SK-N-SH (cell line): Measurements from ENCODE around the gene ZNF222. TPM values are rescaled to one million over a fixed set of nuclear protein-coding genes. Genes with fewer than 3 reads are reported as not detected.
A peak's percentile ranks its signal among the peaks of the same experiment; 100 is the strongest.

Experiments
- CTCF ChIA-PET: fragments of 300-600, 350-600 bp; formaldehyde crosslinking; extraction: SDS; loops from one replicate; lab custom pipeline; 2021; lab: Yijun Ruan, JAX
- POLR2A ChIA-PET: fragments of 350-600 bp; sonication (Branson Sonifier 250); formaldehyde crosslinking; extraction: SDS; loops from one replicate; lab custom pipeline; 2020; ENCODE audit warnings: antibody characterized with exemption, inconsistent platforms; lab: Yijun Ruan, JAX
- DNase-seq: peaks from one replicate; pipeline ENCODE4 v3.0.0; 2012
- H2AFZ ChIP-seq: fragments of 200-600 bp; sonication (generic); 2 replicates; pipeline ENCODE4 v1.8.1; 2016; ENCODE audit warnings: antibody characterized with exemption, mild to moderate bottlenecking, low read depth
- H3F3A ChIP-seq: fragments of 200-600 bp; sonication (generic); replicated peaks from 2 replicates; pipeline ENCODE3; 2016; ENCODE audit warnings: antibody characterized with exemption, mild to moderate bottlenecking; ENCODE audit not compliant: insufficient read depth
- H3K27ac ChIP-seq, 2 experiments: fragments of 200-500 bp in 1 of 2; fragments of 200-600 bp in 1 of 2; sonication (Bioruptor generic) in 1 of 2; sonication (generic), shearing (Covaris generic) in 1 of 2; 2 replicates each; pipeline versions ENCODE4 v1.5.1 to v1.6.1; 2014 to 2016; ENCODE audit warnings: low read depth in 2 of 2, inconsistent platforms in 1 of 2, low read length in 1 of 2, mild to moderate bottlenecking in 1 of 2, mixed read lengths in 1 of 2
- H3K27me3 ChIP-seq: fragments of 200-600 bp; sonication (generic), shearing (Covaris generic); 2 replicates; pipeline ENCODE4 v1.6.1; 2016; ENCODE audit warnings: mixed run types; ENCODE audit not compliant: insufficient read depth
- H3K36me3 ChIP-seq, 2 experiments: fragments of 200-500 bp in 1 of 2; fragments of 200-600 bp in 1 of 2; sonication (Bioruptor generic) in 1 of 2; sonication (generic) in 1 of 2; replicated peaks in 1 of 2; 2 replicates each; pipeline versions ENCODE3 to v1.5.1; 2014 to 2016; ENCODE audit warnings: low read length in 1 of 2, mild to moderate bottlenecking in 1 of 2; ENCODE audit not compliant: insufficient read depth in 2 of 2, control insufficient read depth in 1 of 2
- H3K4me1 ChIP-seq, 2 experiments: fragments of 200-500 bp in 1 of 2; fragments of 200-600 bp in 1 of 2; sonication (Bioruptor generic) in 1 of 2; sonication (generic), shearing (Covaris generic) in 1 of 2; 2 replicates each; pipeline versions ENCODE4 v1.5.1 to v1.6.1; 2014 to 2016; ENCODE audit warnings: low read depth in 1 of 2, low read length in 1 of 2, mixed run types in 1 of 2; ENCODE audit not compliant: insufficient read depth in 2 of 2, control insufficient read depth in 1 of 2
- H3K4me2 ChIP-seq: fragments of 200-600 bp; sonication (generic), shearing (Covaris generic); 2 replicates; pipeline ENCODE4 v1.6.1; 2017; ENCODE audit warnings: mixed run types
- H3K4me3 ChIP-seq, 2 experiments: fragments of 200-500 bp in 1 of 2; fragments of 200-600 bp in 1 of 2; sonication (Bioruptor generic) in 1 of 2; sonication (generic), shearing (Covaris generic) in 1 of 2; 2 replicates each; pipeline versions ENCODE4 v1.5.1 to v1.8.1; 2014 to 2016; ENCODE audit warnings: low read depth in 2 of 2, inconsistent platforms in 1 of 2, low read length in 1 of 2, mild to moderate bottlenecking in 1 of 2, mixed read lengths in 1 of 2, moderate library complexity in 1 of 2
- H3K79me2 ChIP-seq: fragments of 200-600 bp; sonication (generic); 2 replicates; pipeline ENCODE4 v1.8.1; 2017; ENCODE audit warnings: mild to moderate bottlenecking; ENCODE audit not compliant: insufficient read depth
- H3K9ac ChIP-seq: fragments of 200-600 bp; sonication (generic); 2 replicates; pipeline ENCODE4 v1.6.1; 2017; ENCODE audit warnings: mixed run types
- H3K9me2 ChIP-seq: fragments of 200-600 bp; sonication (generic); 2 replicates; pipeline ENCODE4 v1.6.1; 2017; ENCODE audit warnings: mixed run types
- H3K9me3 ChIP-seq: fragments of 200-600 bp; sonication (generic); 2 replicates; pipeline ENCODE4 v1.6.1; 2017; ENCODE audit warnings: mixed run types, mild to moderate bottlenecking, moderate library complexity
- H4K20me1 ChIP-seq: fragments of 200-600 bp; sonication (generic); 2 replicates; pipeline ENCODE4 v1.6.1; 2017; ENCODE audit warnings: mild to moderate bottlenecking, mixed run types; ENCODE audit not compliant: insufficient read depth
- EP300 ChIP-seq, 2 experiments: IDR thresholded peaks; 2 replicates each; pipeline versions ENCODE4 v1.4.0 to v1.6.1; 2012; ENCODE audit warnings: borderline replicate concordance in 1 of 2, low read depth in 1 of 2, low read length in 1 of 2
- EZH2phosphoT487 ChIP-seq: fragments of 200-600 bp; sonication (generic); IDR thresholded peaks from 2 replicates; pipeline ENCODE4 v1.6.1; 2017; ENCODE audit warnings: low read depth, mixed run types, mild to moderate bottlenecking, antibody characterized with exemption, moderate library complexity, borderline replicate concordance
- GABPA ChIP-seq: IDR thresholded peaks from 2 replicates; pipeline ENCODE4 v1.4.0; 2012; ENCODE audit warnings: low read depth, mild to moderate bottlenecking
- GATA2 ChIP-seq: sonication (generic); formaldehyde crosslinking; IDR thresholded peaks from 2 replicates; pipeline ENCODE4 v1.5.0; 2020; ENCODE audit warnings: mild to moderate bottlenecking, missing genetic modification reagents
- JUND ChIP-seq: IDR thresholded peaks from 2 replicates; pipeline ENCODE4 v1.4.0; 2012
- MEF2A ChIP-seq: IDR thresholded peaks from 2 replicates; pipeline ENCODE4 v1.4.0; 2012; ENCODE audit warnings: low read depth, borderline replicate concordance
- MXI1 ChIP-seq: IDR thresholded peaks from 2 replicates; pipeline ENCODE4 v1.6.1; 2012; ENCODE audit warnings: mild to moderate bottlenecking, low read depth, low read length, improper control_type of control experiment
- NFIC ChIP-seq: IDR thresholded peaks from 2 replicates; pipeline ENCODE4 v1.4.0; 2012; ENCODE audit warnings: borderline replicate concordance
- NRF1 ChIP-seq: IDR thresholded peaks from 2 replicates; pipeline ENCODE4 v1.6.1; 2012; ENCODE audit warnings: low read depth, mild to moderate bottlenecking, low read length
- RAD21 ChIP-seq: IDR thresholded peaks from 2 replicates; pipeline ENCODE4 v1.6.1; 2012; ENCODE audit warnings: mild to moderate bottlenecking, low read length
- RCOR1 ChIP-seq: fragments of 150-350 bp; IDR thresholded peaks from 2 replicates; pipeline ENCODE4 v1.6.1; 2017; ENCODE audit warnings: antibody characterized with exemption, low read length
- RFX5 ChIP-seq: IDR thresholded peaks from 2 replicates; pipeline ENCODE4 v1.6.1; 2012; ENCODE audit warnings: mild to moderate bottlenecking, improper control_type of control experiment, low read length
- TCF12 ChIP-seq: IDR thresholded peaks from 2 replicates; pipeline ENCODE4 v1.4.0; 2012
- TEAD4 ChIP-seq: IDR thresholded peaks from 2 replicates; pipeline ENCODE4 v1.4.0; 2012; ENCODE audit warnings: mild to moderate bottlenecking, borderline replicate concordance; ENCODE audit not compliant: insufficient read depth
- YY1 ChIP-seq: IDR thresholded peaks from 2 replicates; pipeline ENCODE4 v1.4.0; 2012; ENCODE audit warnings: low read depth, mild to moderate bottlenecking
- WGBS: methylation state at CpG from one replicate; pipeline ENCODE4 v1.1.6; 2017; ENCODE audit warnings: low lambda C conversion rate; 5-methylcytosine and 5-hydroxymethylcytosine counted together
- polyA plus RNA-seq, 3 experiments: library from polyadenylated mRNA; depleted of rRNA; stranded (reverse); fragments of >200 nt; gene quantifications; 2 replicates each; pipeline ENCODE4 v1.2.3, GENCODE V29; 2012
- TF ChIP-seq, protein P1 (sequence below): IDR thresholded peaks from 2 replicates; pipeline ENCODE4 v1.4.0; 2012; ENCODE audit warnings: low read depth
- TF ChIP-seq, protein P2 (sequence below): IDR thresholded peaks from 2 replicates; pipeline ENCODE4 v1.4.0; 2012; ENCODE audit warnings: low read depth, borderline replicate concordance
- TF ChIP-seq, protein P3 (sequence below): fragments of 150-350 bp; IDR thresholded peaks from 2 replicates; pipeline ENCODE4 v1.6.1; 2017; ENCODE audit warnings: antibody characterized with exemption, low read length, low read depth, borderline replicate concordance
- TF ChIP-seq, protein P4 (sequence below): fragments of 200-600 bp; sonication (generic); IDR thresholded peaks from 2 replicates; pipeline ENCODE4 v1.6.1; 2017; ENCODE audit warnings: antibody characterized with exemption, mild to moderate bottlenecking, moderate library complexity
- TF ChIP-seq, protein P5 (sequence below): IDR thresholded peaks from 2 replicates; pipeline ENCODE4; 2012
- TF ChIP-seq, protein P6 (sequence below): fragments of 150-350 bp; IDR thresholded peaks from 2 replicates; pipeline ENCODE4 v1.6.1; 2016; ENCODE audit warnings: mild to moderate bottlenecking, low read depth, low read length

Gene ZNF222
- polyA plus RNA-seq, 1 of the 3 experiments (the other 2 are of a cell fraction): 3.7 TPM

DNA sequence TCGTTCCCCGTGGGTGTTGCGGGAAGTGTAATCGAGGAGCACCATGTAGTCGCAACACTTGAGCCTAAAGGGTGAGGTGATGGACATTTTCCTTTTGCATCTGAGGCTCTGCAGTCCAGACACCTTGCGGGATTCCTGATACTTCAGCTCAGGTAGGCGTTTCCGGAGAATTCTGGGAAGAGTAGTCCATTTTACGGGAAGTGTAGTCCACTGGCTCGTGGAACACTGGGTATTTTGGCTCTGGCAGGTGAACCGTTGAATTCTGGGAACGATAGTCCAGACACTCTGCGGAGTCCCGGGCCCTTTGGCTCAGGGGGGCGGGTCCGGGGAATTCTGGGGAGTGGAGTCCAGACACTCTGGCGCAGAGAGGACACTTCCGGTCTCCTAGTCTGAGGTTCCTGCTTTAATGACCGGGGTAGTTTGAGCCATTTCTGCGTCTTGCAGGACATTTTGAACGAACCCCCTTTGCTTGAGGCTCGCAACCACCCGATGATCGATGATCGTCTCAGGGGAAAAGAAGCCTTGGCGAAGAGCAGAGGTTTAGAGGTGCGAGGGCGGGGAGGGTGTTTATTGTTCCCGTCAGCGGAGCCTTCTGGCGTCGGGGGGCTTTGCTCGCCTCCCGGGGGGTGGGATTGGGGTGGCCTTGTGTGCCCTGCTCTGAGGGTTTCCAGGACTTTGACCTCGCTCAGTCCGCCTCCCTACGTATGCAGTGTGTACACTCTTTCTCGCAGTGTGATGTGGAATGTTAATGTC lies 26.6 kb downstream of the ZNF222 start, which contains the start of gene ZNF223 (continued):
- TF ChIP-seq, protein P1, sequence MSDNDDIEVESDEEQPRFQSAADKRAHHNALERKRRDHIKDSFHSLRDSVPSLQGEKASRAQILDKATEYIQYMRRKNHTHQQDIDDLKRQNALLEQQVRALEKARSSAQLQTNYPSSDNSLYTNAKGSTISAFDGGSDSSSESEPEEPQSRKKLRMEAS: peak; percentile 72
- TF ChIP-seq YY1: peak; percentile 82; the same call in 1 of the 2 replicates
- no peak for TF ChIP-seq GATA2 (CRISPR knock-in tag)
- peak; percentile 72 for TF ChIP-seq MXI1
- TF ChIP-seq RCOR1: peak; percentile 42; the same call in 1 of the 2 replicates
- peak; percentile 89 for TF ChIP-seq GABPA
- TF ChIP-seq, protein P2, sequence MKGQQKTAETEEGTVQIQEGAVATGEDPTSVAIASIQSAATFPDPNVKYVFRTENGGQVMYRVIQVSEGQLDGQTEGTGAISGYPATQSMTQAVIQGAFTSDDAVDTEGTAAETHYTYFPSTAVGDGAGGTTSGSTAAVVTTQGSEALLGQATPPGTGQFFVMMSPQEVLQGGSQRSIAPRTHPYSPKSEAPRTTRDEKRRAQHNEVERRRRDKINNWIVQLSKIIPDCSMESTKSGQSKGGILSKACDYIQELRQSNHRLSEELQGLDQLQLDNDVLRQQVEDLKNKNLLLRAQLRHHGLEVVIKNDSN: no peak
- no peak for TF ChIP-seq MEF2A
- TF ChIP-seq, protein P3, sequence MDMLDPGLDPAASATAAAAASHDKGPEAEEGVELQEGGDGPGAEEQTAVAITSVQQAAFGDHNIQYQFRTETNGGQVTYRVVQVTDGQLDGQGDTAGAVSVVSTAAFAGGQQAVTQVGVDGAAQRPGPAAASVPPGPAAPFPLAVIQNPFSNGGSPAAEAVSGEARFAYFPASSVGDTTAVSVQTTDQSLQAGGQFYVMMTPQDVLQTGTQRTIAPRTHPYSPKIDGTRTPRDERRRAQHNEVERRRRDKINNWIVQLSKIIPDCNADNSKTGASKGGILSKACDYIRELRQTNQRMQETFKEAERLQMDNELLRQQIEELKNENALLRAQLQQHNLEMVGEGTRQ: no peak

DNA sequence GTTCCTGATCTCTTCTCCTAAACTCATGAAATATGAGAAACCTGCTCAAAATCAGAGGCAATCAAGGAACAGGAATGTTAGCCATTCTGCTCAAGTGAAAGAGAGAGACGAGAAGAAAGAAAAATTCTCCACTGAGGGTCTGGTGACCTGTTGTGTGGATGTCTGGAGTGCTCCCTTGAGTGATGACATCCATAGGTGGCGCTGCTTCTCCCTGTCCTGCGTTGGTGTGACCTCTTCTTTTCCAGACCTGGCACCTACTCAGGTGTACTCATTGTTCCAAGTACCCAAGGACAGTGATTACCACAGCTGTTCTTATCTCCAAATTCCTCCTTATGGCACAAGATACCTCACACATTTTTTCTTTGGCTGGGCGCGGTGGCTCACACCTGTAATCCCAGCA lies 30.7 kb downstream of the ZNF222 start:
- H3K9me3 ChIP-seq: no peaks in the 10 kb centered on the region
- H3K4me3 ChIP-seq: no peak overlapping the region
- no peak overlapping the region for H2AFZ ChIP-seq
- no peaks in the 10 kb centered on the region for H3F3A ChIP-seq
- H3K4me2 ChIP-seq: no peak overlapping the region
- CTCF ChIA-PET: no interaction called here
- no peaks in the 10 kb centered on the region for H3K79me2 ChIP-seq
- no peak for TF ChIP-seq NFIC
- TF ChIP-seq, protein P4, sequence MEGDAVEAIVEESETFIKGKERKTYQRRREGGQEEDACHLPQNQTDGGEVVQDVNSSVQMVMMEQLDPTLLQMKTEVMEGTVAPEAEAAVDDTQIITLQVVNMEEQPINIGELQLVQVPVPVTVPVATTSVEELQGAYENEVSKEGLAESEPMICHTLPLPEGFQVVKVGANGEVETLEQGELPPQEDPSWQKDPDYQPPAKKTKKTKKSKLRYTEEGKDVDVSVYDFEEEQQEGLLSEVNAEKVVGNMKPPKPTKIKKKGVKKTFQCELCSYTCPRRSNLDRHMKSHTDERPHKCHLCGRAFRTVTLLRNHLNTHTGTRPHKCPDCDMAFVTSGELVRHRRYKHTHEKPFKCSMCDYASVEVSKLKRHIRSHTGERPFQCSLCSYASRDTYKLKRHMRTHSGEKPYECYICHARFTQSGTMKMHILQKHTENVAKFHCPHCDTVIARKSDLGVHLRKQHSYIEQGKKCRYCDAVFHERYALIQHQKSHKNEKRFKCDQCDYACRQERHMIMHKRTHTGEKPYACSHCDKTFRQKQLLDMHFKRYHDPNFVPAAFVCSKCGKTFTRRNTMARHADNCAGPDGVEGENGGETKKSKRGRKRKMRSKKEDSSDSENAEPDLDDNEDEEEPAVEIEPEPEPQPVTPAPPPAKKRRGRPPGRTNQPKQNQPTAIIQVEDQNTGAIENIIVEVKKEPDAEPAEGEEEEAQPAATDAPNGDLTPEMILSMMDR: no peak
- TF ChIP-seq NRF1: no peak
- no peak for TF ChIP-seq YY1
- TF ChIP-seq TEAD4: no peak
- TF ChIP-seq RAD21: no peak
- TF ChIP-seq, protein P5, sequence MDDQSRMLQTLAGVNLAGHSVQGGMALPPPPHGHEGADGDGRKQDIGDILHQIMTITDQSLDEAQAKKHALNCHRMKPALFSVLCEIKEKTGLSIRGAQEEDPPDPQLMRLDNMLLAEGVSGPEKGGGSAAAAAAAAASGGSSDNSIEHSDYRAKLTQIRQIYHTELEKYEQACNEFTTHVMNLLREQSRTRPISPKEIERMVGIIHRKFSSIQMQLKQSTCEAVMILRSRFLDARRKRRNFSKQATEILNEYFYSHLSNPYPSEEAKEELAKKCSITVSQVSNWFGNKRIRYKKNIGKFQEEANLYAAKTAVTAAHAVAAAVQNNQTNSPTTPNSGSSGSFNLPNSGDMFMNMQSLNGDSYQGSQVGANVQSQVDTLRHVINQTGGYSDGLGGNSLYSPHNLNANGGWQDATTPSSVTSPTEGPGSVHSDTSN: no peak
- TF ChIP-seq, protein P6, sequence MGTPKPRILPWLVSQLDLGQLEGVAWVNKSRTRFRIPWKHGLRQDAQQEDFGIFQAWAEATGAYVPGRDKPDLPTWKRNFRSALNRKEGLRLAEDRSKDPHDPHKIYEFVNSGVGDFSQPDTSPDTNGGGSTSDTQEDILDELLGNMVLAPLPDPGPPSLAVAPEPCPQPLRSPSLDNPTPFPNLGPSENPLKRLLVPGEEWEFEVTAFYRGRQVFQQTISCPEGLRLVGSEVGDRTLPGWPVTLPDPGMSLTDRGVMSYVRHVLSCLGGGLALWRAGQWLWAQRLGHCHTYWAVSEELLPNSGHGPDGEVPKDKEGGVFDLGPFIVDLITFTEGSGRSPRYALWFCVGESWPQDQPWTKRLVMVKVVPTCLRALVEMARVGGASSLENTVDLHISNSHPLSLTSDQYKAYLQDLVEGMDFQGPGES: no peak
- no peak for TF ChIP-seq RCOR1
- no peak for TF ChIP-seq JUND
- TF ChIP-seq, protein P2: no peak
- no peak for TF ChIP-seq RFX5
- no peak for TF ChIP-seq TCF12
- TF ChIP-seq EZH2phosphoT487: no peak
- no peak for TF ChIP-seq EP300 (IDR thresholded peaks at IDR 0.05; ENCODE audit: borderline replicate concordance in 1 of 2, low read depth in 1 of 2, low read length in 1 of 2)
- TF ChIP-seq, all 33 proteins: peak for 0
- no peaks in the 10 kb centered on the region for H3K9me2 ChIP-seq
- WGBS: 88% methylated on average over 5 of the region's 5 CpGs
- peaks cover 0 to 16% of the 10 kb centered on the region in 2 experiments; a peak in 2 of 4 replicates for H3K4me1 ChIP-seq
- H3K9ac ChIP-seq: no peak overlapping the region
- no peaks in the 10 kb centered on the region for H4K20me1 ChIP-seq
- H3K27ac ChIP-seq: no peak overlapping the region
- no peaks in the 10 kb centered on the region for H3K27me3 ChIP-seq
- DNase-seq: no peak
- POLR2A ChIA-PET: no interaction called here
- H3K36me3 ChIP-seq: peaks cover 31 to 36% of the 10 kb centered on the region in 2 experiments
